ENCODE data around the gene HNRNPCL1.
"Not testable (repeated sequence)": the region's sequence is repeated elsewhere in the genome, so short reads cannot be mapped to it uniquely, and the experiment has no call there.

HNRNPCL1 gene

DNA sequence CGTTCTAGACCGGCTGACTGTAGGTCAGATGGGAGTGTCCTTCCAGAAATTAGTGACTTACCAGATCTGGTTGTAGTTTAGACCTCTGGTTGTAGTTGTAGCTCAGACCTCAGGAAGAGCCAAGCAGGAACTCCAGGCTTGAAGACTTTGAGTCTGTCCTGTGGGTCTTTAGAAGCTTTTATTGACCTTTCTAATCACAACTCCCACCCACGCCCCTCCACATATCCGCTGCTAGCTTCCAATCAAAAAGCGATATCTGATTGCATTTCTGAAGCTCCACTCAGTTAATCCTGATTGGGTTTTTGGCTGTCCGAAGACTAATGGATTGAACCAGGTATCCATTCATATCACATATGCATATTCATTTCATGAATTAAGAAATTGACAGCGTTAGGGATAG, at the start of gene HNRNPCL1:
Gene HNRNPCL1, minus strand, starts transcription at position 101 of the 400 bp plus-strand sequence. CDS start 431 bp downstream, outside the sequence.
- H3K36me3 Mint-ChIP-seq; H3K9me3 Mint-ChIP-seq (ENCODE audit: low read depth); H3K4me3 Mint-ChIP-seq; H3K4me1 Mint-ChIP-seq (ENCODE audit: low read depth); H3K27ac Mint-ChIP-seq: not testable (repeated sequence)
- H3K27me3 Mint-ChIP-seq, result peaks cover 11% of the 10 kb centered on the region

DNA sequence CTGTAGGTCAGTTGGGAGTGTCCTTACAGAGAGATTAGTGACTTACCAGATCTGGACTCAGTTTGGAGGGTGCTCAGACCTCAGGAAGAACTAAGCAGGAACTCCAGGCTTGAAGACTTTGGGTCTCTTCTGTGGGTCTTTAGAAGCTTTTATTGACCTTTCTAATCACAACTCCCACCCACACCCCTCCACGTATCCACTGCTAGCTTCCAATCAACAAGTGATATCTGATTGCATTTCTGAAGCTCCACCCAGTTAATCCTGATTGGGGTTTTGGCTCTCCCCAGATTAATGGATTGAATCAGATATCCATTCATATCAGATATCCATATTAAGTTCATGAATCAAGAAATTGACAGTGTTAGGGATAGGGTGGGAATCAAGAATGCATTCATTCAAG, 49.6 kb upstream of the HNRNPCL1 start, which contains the start of gene PRAMEF10:
Gene PRAMEF10, minus strand, starts transcription at position 101 of the 400 bp plus-strand sequence. CDS start 2,423 bp downstream, outside the sequence.
- H3K9me3 Mint-ChIP-seq (ENCODE audit: low read depth); H3K27me3 Mint-ChIP-seq; H3K27ac Mint-ChIP-seq; H3K4me3 Mint-ChIP-seq; H3K4me1 Mint-ChIP-seq (ENCODE audit: low read depth); H3K36me3 Mint-ChIP-seq: not testable (repeated sequence)

DNA sequence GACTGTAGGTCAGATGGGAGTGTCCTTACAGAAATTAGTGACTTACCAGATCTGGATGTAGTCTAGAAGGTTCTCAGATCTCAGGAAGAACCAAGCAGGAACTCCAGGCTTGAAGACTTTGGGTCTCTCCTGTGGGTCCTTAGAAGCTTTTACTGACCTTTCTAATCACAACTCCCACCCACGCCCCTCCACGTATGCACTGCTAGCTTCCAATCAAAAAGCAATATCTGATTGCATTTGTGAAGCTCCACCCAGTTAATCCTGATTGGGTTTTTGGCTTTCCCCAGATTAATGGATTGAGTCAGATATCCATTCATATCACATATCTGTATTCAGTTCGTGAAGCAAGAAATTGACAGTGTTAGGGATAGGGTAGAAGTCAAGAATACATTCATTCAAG, 37.6 kb upstream of the HNRNPCL1 start, which contains the start of gene PRAMEF4:
Gene PRAMEF4, minus strand, starts transcription at position 101 of the 400 bp plus-strand sequence. CDS start 2,807 bp downstream, outside the sequence.
- not testable (repeated sequence) for H3K4me1 Mint-ChIP-seq (ENCODE audit: low read depth); H3K27me3 Mint-ChIP-seq; H3K4me3 Mint-ChIP-seq; H3K9me3 Mint-ChIP-seq (ENCODE audit: low read depth); H3K27ac Mint-ChIP-seq; H3K36me3 Mint-ChIP-seq

DNA sequence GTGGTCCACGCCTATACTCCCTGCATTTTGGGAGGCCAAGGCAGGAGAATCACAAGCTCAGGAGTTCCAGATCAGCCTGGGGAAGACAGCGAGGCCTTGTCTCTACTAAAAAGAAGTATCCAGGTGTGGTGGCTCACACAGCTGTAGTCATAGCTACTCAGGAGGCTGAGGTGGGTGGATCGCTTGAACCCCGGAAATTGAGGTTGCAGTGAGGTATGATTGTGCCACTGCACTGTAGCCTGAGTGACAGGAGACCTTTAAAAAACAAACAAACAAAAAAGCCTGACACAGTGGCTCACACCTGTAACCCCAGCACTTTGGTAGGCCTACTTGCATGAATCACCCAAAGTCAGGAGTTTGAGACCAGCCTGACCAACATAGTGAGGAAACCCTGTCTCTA, 29.9 kb upstream of the HNRNPCL1 start:
- not testable (repeated sequence) for H3K9me3 Mint-ChIP-seq (ENCODE audit: low read depth); H3K27ac Mint-ChIP-seq; H3K36me3 Mint-ChIP-seq; H3K4me1 Mint-ChIP-seq (ENCODE audit: low read depth); H3K27me3 Mint-ChIP-seq; H3K4me3 Mint-ChIP-seq

DNA sequence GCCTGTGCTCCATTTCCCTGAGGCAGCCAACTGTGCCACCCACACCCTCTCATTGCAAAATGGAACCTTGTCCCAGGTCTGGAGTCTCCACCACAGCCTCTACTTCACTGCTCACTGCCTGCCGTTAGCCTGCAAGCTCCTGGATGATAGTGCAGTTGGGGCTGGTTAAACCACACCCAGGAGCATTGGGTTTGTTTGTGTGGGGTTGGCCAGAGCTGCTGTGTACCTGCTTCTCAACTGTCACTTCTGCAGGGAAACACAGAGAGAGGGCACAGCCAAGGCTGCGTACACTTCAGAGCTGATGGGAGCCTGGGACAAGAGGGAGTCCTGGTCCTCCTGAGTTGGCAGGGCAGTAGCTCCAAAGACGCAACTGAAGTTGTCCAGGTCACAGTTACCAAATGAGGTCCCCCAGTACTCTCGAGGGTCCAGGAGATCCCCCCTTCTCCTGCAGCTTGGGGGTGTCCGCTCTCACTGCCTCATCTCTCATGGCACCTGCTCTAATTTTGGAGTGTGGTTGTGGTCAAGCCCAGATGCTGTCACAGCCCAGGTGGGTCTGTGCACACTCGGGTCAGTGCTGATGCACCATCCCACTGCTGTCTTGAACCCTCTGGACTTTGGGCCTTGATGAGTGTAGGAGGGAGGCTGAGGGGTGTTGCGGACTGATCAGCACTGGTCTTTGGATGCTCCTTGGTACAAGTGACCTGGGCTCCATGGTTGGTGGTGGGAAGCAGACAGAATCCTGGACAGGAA, 14.8 kb upstream of the HNRNPCL1 start:
- not testable (repeated sequence) for H3K27me3 Mint-ChIP-seq; H3K36me3 Mint-ChIP-seq; H3K4me3 Mint-ChIP-seq; H3K9me3 Mint-ChIP-seq (ENCODE audit: low read depth); H3K27ac Mint-ChIP-seq; H3K4me1 Mint-ChIP-seq (ENCODE audit: low read depth)

DNA sequence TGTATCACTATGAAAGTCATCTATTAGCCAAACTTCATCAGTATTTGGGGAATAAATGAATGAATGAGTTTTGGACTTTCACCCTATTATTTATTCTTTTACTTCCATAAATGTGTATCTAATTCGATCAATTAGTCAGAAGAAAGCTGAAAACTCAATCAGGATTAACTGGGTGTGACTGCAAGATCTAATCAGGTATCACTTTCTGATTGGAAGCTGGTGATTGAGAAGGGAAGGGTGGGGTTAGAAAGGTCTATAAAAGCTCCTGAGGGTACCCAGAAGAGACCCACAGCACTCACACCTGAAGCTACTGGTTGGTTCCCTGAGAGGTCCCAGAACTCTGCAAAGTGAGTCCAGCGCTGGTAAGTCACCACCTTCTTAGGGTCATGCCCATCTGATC, 8.3 kb upstream of the HNRNPCL1 start, which contains the start of gene PRAMEF2:
Gene PRAMEF2, plus strand, starts transcription at position 301 of the 400 bp plus-strand sequence. CDS start 1,924 bp downstream, outside the sequence.
- not testable (repeated sequence) for H3K4me1 Mint-ChIP-seq (ENCODE audit: low read depth)

DNA sequence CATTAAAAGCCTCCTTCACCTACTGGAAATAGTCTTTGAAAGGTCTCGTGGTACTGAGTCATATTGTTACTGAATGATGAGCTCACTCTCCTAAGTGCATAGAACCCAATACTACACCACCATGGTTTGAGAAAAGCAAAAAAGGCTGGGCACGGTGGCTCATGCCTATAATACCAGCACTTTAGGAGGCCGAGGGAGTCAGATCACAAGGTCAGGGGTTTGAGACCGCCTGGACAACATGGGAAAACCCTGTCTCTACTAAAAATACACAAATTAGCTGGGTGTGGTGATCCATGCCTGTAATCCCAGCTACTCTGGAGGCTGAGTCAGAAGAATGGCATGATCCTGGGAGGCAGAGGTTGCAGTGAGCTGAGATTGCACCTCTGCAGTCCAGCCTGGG, 3.3 kb upstream of the HNRNPCL1 start:
- H3K27me3 Mint-ChIP-seq, result peaks cover 7% of the 10 kb centered on the region
- H3K4me3 Mint-ChIP-seq, result no peak overlapping the region
- no peak overlapping the region for H3K27ac Mint-ChIP-seq
- peaks cover 4% of the 10 kb centered on the region for H3K9me3 Mint-ChIP-seq (ENCODE audit: low read depth)
- H3K4me1 Mint-ChIP-seq (ENCODE audit: low read depth), result no peaks in the 10 kb centered on the region
- H3K36me3 Mint-ChIP-seq, result no peaks in the 10 kb centered on the region

More for the DNA sequence above, 8.3 kb upstream of the HNRNPCL1 start, which contains the start of gene PRAMEF2:
- not testable (repeated sequence) for H3K36me3 Mint-ChIP-seq; H3K27me3 Mint-ChIP-seq; H3K9me3 Mint-ChIP-seq (ENCODE audit: low read depth); H3K4me3 Mint-ChIP-seq; H3K27ac Mint-ChIP-seq

DNA sequence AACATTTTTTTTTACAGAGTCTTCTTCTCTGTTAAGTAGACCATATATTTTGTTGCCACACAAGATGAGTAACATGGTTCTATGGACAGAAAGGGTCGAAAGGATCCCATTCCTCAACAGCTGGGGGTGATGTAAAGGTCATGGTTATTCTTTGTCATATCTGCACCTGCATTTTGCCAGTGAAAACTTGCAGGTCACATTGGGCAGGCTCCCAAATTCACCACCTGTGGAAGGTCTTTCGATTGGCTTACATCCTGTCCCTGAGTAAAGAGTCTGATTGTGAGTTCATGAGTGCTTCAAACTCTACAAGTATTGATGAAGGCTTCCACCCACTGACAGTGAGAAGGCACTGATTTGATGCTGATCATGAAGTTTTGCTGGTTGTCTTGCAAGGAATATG, 15.3 kb downstream of the HNRNPCL1 start:
- H3K27me3 Mint-ChIP-seq; H3K27ac Mint-ChIP-seq; H3K4me3 Mint-ChIP-seq; H3K36me3 Mint-ChIP-seq; H3K4me1 Mint-ChIP-seq (ENCODE audit: low read depth); H3K9me3 Mint-ChIP-seq (ENCODE audit: low read depth): not testable (repeated sequence)

DNA sequence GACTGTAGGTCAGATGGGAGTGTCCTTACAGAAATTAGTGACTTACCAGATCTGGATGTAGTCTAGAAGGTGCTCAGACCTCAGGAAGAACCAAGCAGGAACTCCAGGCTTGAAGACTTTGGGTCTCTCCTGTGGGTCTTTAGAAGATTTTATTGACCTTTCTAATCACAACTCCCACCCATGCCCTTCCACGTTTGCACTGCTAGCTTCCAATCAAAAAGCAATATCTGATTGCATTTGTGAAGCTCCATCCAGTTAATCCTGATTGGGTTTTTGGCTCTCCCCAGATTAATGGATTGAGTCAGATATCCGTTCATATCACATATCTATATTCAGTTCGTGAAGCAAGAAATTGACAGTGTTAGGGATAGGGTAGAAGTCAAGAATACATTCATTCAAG, 17.2 kb downstream of the HNRNPCL1 start, which contains the start of gene PRAMEF11:
Gene PRAMEF11, minus strand, starts transcription at position 101 of the 400 bp plus-strand sequence. CDS start 2,621 bp downstream, outside the sequence.
- H3K36me3 Mint-ChIP-seq; H3K4me3 Mint-ChIP-seq; H3K4me1 Mint-ChIP-seq (ENCODE audit: low read depth); H3K9me3 Mint-ChIP-seq (ENCODE audit: low read depth); H3K27ac Mint-ChIP-seq; H3K27me3 Mint-ChIP-seq: not testable (repeated sequence)

DNA sequence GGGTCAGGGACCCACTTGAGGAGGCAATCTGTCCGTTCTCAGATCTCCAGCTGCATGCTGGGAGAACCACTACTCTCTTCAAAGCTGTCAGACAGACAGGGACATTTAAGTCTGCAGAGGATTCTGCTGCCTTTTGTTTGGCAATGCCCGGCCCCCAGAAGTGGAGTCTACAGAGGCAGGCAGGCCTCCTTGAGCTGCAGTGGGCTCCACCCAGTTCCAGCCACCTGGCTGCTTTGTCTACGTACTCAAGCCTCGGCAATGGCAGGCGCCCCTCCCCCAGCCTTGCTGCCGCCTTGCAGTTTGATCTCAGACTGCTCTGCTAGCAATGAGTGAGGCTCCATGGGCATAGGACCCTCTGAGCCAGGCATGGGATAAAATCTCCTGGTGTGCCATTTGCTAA, 29.5 kb downstream of the HNRNPCL1 start:
- H3K27ac Mint-ChIP-seq; H3K4me3 Mint-ChIP-seq; H3K36me3 Mint-ChIP-seq; H3K9me3 Mint-ChIP-seq (ENCODE audit: low read depth); H3K4me1 Mint-ChIP-seq (ENCODE audit: low read depth): not testable (repeated sequence)
- H3K27me3 Mint-ChIP-seq, result peaks cover 11% of the 10 kb centered on the region

DNA sequence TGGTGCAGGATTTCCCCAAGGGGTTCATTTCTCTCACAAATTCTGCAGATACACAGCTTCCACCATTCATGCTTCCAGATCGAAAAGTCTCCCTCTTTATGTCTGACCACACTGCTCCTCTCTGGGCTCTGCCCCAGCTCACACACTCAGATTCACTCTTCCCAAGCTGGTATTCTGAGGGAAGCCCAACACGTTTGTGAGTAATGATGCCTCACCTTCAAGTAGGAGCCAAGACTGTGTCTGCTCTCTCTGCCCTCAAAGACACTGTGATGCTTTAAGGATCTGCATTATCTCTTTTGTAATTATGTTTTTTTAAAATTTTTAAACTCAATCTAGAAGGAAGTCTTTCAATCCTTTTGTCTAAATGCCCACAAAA, 37.1 kb downstream of the HNRNPCL1 start:
- peaks cover 3% of the 10 kb centered on the region for H3K9me3 Mint-ChIP-seq (ENCODE audit: low read depth)
- no peaks in the 10 kb centered on the region for H3K36me3 Mint-ChIP-seq
- H3K4me3 Mint-ChIP-seq, result no peak overlapping the region
- H3K27ac Mint-ChIP-seq, result no peak overlapping the region
- H3K27me3 Mint-ChIP-seq, result peaks cover 19% of the 10 kb centered on the region
- H3K4me1 Mint-ChIP-seq (ENCODE audit: low read depth), result no peaks in the 10 kb centered on the region

DNA sequence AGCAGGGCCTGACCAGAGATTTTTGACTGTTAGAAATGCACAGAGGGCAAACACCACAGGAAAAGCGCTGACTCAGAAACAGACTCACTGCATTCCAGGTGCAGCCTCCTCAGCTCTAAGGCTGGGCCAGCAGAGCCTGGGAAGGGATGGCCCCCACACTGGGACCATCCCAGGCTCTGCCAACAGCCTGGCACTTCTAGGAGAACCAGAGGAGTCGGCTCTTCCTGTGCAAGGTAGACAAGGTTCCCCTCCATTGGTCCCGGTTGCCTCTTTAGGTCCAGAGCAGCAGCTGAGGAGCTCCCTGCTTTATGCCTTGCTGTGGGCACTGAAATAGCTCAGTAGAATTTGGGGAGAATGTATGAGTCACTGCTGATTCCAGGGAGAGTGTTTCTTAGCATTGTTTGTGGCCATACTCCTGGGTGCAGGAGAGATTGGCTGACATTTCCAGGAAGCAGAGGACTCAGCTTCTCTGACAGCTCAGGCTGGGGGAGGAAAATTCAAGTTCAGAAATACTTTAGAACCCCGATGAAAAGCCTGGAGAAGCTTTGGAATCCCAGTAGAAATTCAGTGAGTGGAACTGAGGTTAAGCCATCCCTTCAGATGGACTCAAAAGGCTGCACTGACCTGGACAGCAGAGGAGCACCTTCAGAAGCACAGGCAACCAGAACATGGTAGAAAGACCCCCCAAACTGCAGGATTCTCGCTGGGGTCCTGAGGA, 37.7 kb downstream of the HNRNPCL1 start:
- H3K9me3 Mint-ChIP-seq (ENCODE audit: low read depth), result peaks cover 3% of the 10 kb centered on the region
- H3K27ac Mint-ChIP-seq, result no peak overlapping the region
- H3K36me3 Mint-ChIP-seq, result no peaks in the 10 kb centered on the region
- no peak overlapping the region for H3K4me3 Mint-ChIP-seq
- H3K27me3 Mint-ChIP-seq, result peaks cover 19% of the 10 kb centered on the region
- H3K4me1 Mint-ChIP-seq (ENCODE audit: low read depth), result no peaks in the 10 kb centered on the region

DNA sequence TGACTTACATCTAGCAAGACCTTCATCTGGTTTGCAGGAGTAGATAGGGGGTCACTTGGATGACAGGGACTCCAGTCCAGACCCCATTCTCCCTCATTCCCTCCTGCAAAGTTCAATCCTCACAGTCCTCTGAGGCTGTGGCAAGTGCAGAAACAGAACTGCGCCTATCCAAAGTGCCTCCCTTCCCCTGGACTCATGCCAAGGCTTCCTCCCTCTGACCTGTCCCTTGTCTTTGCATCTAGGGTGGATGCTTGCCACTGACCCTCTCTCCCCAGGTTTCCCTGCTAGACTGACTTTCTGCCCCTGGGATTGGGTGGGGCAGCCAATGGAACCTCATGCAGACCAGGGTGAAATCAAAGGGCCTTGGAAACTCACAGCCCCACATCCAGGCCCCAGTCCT, 38.6 kb downstream of the HNRNPCL1 start:
- Mint-ChIP-seq H3K27me3 (peaks cover 22% of the 10 kb centered on the region), H3K9me3 (ENCODE audit: low read depth) (peaks cover 6% of the 10 kb centered on the region), H3K4me1 (ENCODE audit: low read depth) (no peaks in the 10 kb centered on the region), H3K4me3 (no peak overlapping the region), H3K27ac (no peak overlapping the region), H3K36me3 (peaks cover 2% of the 10 kb centered on the region)

DNA sequence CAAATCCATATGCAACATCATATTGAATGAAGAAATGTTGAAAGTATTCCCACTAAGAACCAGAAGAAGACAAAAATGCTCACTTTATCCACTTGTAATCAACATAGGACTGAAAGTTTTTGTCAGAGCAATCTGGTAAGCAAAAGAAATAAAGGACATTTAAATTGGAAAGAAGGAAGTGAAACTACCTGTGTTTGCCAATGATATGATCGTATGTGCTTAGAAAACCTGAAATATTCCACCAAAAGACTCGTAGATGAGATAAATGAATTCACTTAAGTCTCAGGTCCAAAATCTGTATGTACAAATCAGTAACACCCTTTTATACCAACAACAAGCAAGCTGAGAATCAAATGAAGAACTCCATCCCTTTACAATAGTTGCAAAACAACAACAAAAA, 48.8 kb downstream of the HNRNPCL1 start:
- Mint-ChIP-seq H3K27me3 (no peaks in the 10 kb centered on the region), H3K27ac (no peak overlapping the region), H3K4me3 (no peak overlapping the region), H3K9me3 (ENCODE audit: low read depth) (peaks cover under 1% of the 10 kb centered on the region), H3K4me1 (ENCODE audit: low read depth) (no peaks in the 10 kb centered on the region), H3K36me3 (no peaks in the 10 kb centered on the region)

DNA sequence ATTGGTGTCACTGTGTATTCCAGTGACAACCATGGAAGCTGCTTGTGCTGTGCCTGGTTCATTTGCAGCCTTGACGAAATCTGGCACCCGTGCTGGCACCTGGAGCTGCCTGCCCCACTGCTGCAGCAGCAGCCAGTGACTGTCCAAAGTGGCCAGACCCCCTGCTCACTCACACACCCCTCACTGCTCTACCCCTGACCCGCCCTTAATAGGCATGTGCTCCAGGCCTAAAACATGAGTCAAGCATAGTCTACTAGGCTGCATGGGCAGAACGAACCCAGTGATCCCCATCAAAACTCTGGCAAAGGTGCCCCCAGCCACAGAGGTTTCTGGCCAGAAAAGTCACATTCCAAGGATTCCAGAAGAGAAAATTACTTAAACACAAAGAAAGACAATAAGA, 49.6 kb downstream of the HNRNPCL1 start:
- H3K27ac Mint-ChIP-seq, result no peak overlapping the region
- H3K36me3 Mint-ChIP-seq, result no peaks in the 10 kb centered on the region
- no peaks in the 10 kb centered on the region for H3K4me1 Mint-ChIP-seq (ENCODE audit: low read depth)
- H3K27me3 Mint-ChIP-seq, result no peaks in the 10 kb centered on the region
- no peak overlapping the region for H3K4me3 Mint-ChIP-seq
- H3K9me3 Mint-ChIP-seq (ENCODE audit: low read depth), result no peaks in the 10 kb centered on the region
